HAP-1 (cell line): Measurements from ENCODE around the gene TMOD2.

Experiments
- DNase-seq, 2 experiments: peaks; one replicate each; pipeline ENCODE4 v3.0.0-alpha.2; 2016 to 2020; ENCODE audit warnings: low spot score in 2 of 2
- H3K27me3 ChIP-seq: fragments of 250-450 bp; sonication (Bioruptor Pico); 2 replicates; pipeline ENCODE4 v1.5.1; 2020; ENCODE audit warnings: low read depth, mild to moderate bottlenecking, moderate library complexity
- H3K36me3 ChIP-seq: fragments of 250-450 bp; sonication (Bioruptor Pico); replicated peaks from 2 replicates; pipeline ENCODE4 v1.5.1; 2020; ENCODE audit warnings: mild to moderate bottlenecking
- H3K4me1 ChIP-seq: fragments of 250-450 bp; sonication (Bioruptor Pico); 2 replicates; pipeline ENCODE4 v1.5.1; 2020; ENCODE audit warnings: mild to moderate bottlenecking
- H3K4me3 ChIP-seq: fragments of 250-450 bp; sonication (Bioruptor Pico); 2 replicates; pipeline ENCODE4 v1.5.1; 2020; ENCODE audit warnings: mild to moderate bottlenecking, moderate library complexity
- H3K9me3 ChIP-seq: fragments of 250-450 bp; sonication (Bioruptor Pico); 2 replicates; pipeline ENCODE4 v1.5.1; 2020; ENCODE audit warnings: mild to moderate bottlenecking, moderate library complexity
- in situ Hi-C: fragments of 300-500 bp; cut with MboI; formaldehyde crosslinking; loops from 3 replicates; pipeline ENCODE4 v1.14.3; 2020; ENCODE audit warnings: low sequenced_read_pairs, inconsistent platforms, mixed read lengths

Gene TMOD2

GRCh38 chr15:51749307-51749706 is 2.1 kb upstream of the TMOD2 start:
- no peaks in the 10 kb centered on the region for H3K36me3 ChIP-seq
- H3K4me3 ChIP-seq, result no peak overlapping the region
- peaks cover 27% of the 10 kb centered on the region for H3K27me3 ChIP-seq
- no peaks in the 10 kb centered on the region for H3K9me3 ChIP-seq
- no peak for DNase-seq
- in situ Hi-C loops, result no loop called here
- peaks cover 7% of the 10 kb centered on the region; the same call in 1 of the 2 replicates for H3K4me1 ChIP-seq

GRCh38 chr15:51750186-51750585 is 1.2 kb upstream of the TMOD2 start:
- in situ Hi-C loops, result no loop called here
- no peak for DNase-seq
- Histone ChIP-seq H3K36me3 (no peaks in the 10 kb centered on the region), H3K4me1 (peaks cover 7% of the 10 kb centered on the region; the same call in 1 of the 2 replicates), H3K27me3 (peaks cover 25% of the 10 kb centered on the region), H3K4me3 (no peak overlapping the region), H3K9me3 (no peaks in the 10 kb centered on the region)

DNA sequence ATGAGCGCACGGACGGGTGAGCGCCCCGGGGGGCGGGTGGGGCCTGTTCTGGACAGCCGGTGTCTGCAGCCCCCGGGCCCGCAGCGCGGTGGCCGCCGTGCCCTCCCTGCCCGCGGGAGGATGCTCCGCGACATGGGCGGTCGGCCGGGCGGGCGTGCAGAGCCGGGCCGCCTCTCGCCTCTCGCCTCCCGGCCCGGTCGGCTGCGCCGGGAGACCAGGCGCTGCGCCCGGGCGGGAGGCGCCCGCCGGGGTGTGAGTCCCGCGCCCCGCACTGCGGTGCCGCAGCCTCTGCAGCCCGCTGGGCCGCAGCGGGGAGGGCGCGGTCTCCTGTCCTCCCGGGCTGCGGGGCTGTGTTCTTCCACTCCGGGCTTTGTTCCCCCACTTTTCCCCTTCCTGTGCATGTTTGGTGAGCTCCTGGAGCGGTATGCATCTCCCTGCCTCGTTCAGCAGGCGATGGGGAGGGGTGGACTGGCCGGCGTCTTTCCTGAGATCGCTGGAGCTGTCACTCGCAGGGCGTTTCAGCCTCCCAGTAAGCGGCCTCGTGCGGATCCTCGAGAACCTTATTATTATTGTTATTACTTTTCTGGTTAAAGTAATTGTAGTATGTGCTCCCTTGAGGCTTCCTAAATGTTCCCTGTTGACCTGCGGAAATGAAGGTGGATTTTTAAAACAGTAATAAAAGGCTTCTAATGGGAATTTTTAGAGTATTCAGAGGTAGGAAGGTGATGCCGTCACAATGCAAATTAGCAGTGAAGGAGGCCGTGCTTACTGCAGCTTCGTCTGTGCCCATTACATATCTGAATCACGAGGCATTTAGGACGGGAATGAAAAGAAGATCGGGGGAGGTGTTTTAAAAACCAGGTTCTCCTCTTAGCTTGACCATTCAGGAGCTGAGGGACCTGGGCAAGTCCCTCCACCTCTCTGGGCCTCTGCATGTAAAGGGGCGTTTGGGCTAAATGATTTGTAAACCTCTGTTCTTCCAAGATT is 593 bp downstream of the TMOD2 start:
- peak overlapping the region; percentile 46 for H3K4me3 ChIP-seq
- no peaks in the 10 kb centered on the region for H3K36me3 ChIP-seq
- H3K4me1 ChIP-seq, result peaks cover 7% of the 10 kb centered on the region; the same call in 1 of the 2 replicates
- in situ Hi-C loops, result no loop called here
- H3K9me3 ChIP-seq, result no peaks in the 10 kb centered on the region
- H3K27me3 ChIP-seq, result peaks cover 11% of the 10 kb centered on the region
- peak; percentile 22 to 65 for DNase-seq

DNA sequence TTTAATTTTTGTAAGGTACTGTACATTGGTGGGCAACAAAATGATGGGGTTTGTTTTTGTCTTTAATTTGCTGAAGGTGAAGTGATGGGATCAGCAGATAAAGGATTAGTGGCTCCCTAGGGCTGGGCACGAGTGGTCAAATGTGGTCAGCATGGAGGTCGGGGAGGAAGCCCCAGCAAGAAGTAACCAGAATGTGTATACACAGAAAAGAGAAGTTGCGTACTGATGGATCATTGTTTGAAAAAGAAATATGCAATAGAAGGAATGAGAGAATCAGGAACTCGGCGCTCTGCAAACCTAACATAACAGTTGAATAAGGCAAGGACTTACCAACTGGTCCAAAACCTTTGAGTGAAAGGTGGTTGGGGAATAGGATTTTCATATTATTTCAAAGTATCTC is 1.5 kb downstream of the TMOD2 start:
- Histone ChIP-seq H3K27me3 (peaks cover 11% of the 10 kb centered on the region), H3K4me3 (peak overlapping the region; percentile 46; the same call in 1 of the 2 replicates), H3K9me3 (no peaks in the 10 kb centered on the region), H3K36me3 (no peaks in the 10 kb centered on the region), H3K4me1 (peaks cover 7% of the 10 kb centered on the region; the same call in 1 of the 2 replicates)
- DNase-seq, result no peak
- in situ Hi-C loops, result no loop called here

- H3K4me1 ChIP-seq, result peaks cover 7% of the 10 kb centered on the region; the same call in 1 of the 2 replicates
- in situ Hi-C loops, result no loop called here
Measured at GRCh38 chr15:51754267-51754666, 2.9 kb downstream of the TMOD2 start.

GRCh38 chr15:51755790-51756189 is 4.4 kb downstream of the TMOD2 start:
- Histone ChIP-seq H3K36me3 (no peaks in the 10 kb centered on the region), H3K4me1 (peaks cover 7% of the 10 kb centered on the region; the same call in 1 of the 2 replicates), H3K4me3 (no peak overlapping the region), H3K9me3 (no peaks in the 10 kb centered on the region), H3K27me3 (peaks cover 4% of the 10 kb centered on the region)
- in situ Hi-C loops, result no loop called here
- DNase-seq, result no peak

More at GRCh38 chr15:51754267-51754666, 2.9 kb downstream of the TMOD2 start:
- no peaks in the 10 kb centered on the region for H3K9me3 ChIP-seq
- no peak overlapping the region for H3K4me3 ChIP-seq
- peaks cover 6% of the 10 kb centered on the region for H3K27me3 ChIP-seq
- no peaks in the 10 kb centered on the region for H3K36me3 ChIP-seq
- DNase-seq, result no peak

DNA sequence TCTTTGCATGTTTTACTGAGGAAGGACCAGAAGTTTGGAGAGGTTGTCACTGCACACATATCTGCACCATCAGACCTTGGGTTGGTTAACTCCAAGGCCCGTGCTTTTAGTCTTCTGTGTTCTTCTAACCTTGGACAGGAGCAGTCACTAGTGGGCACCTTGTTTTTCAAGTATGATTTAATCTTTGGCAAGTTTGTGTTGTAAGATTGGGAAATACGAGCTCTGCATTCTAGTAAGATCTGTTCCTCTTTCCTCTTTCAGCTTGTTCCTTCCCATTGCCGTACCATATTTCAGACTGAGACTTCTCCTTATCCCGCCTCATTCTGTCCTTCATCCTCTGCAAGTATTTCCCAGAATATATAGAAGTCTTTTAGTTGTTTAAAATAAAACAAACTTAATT is 5.1 kb downstream of the TMOD2 start:
- Histone ChIP-seq H3K9me3 (no peaks in the 10 kb centered on the region), H3K4me1 (peaks cover 7% of the 10 kb centered on the region; the same call in 1 of the 2 replicates), H3K36me3 (no peaks in the 10 kb centered on the region), H3K27me3 (no peaks in the 10 kb centered on the region), H3K4me3 (no peak overlapping the region)
- no peak for DNase-seq
- in situ Hi-C loops, result no loop called here

DNA sequence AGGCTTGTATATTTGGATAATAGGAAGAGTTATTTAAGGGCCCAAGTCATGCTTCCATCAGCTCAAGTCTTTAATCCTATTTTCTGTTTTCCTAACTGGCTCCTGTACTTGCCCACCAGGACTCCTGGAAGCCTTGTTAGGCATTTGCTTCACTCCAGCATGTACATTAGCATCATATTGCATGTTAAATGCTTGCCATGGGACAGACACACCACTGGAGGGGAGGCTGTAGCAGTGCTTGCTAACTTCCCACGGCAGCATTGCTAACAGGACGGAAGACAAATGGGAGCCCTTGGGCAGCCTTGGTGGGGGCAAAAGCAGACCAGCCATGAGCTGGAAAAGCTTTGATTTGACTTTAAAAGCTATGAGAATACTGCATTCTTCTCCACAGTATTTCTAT is 6.1 kb downstream of the TMOD2 start:
- H3K27me3 ChIP-seq, result no peaks in the 10 kb centered on the region
- in situ Hi-C loops, result no loop called here
- peaks cover 6% of the 10 kb centered on the region; the same call in 1 of the 2 replicates for H3K4me1 ChIP-seq
- DNase-seq, result no peak
- no peaks in the 10 kb centered on the region for H3K9me3 ChIP-seq
- H3K36me3 ChIP-seq, result no peaks in the 10 kb centered on the region
- no peak overlapping the region for H3K4me3 ChIP-seq

DNA sequence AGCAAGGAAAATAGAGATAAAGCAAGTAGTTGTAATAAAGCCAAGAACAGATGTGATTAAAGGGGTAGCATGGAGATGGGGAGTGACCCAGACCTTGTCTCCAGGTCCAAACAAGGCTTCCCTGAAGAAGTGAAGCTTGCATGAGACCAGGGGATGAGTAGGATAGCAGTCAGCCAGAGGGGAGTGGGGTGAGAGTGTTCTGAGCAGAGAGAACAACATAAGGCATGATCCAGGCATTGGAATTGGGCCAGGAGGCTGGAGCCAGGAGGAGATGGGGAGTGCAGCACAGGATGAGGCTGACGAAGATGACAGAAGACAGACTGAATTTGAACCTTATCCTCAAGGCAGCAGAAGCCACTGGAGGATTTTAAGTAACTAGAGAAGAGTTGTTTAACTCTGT is 7.2 kb downstream of the TMOD2 start:
- Histone ChIP-seq H3K9me3 (no peaks in the 10 kb centered on the region), H3K4me1 (no peaks in the 10 kb centered on the region; the same call in 1 of the 2 replicates), H3K27me3 (no peaks in the 10 kb centered on the region), H3K36me3 (no peaks in the 10 kb centered on the region), H3K4me3 (no peak overlapping the region)
- in situ Hi-C loops, result no loop called here
- DNase-seq, result no peak

DNA sequence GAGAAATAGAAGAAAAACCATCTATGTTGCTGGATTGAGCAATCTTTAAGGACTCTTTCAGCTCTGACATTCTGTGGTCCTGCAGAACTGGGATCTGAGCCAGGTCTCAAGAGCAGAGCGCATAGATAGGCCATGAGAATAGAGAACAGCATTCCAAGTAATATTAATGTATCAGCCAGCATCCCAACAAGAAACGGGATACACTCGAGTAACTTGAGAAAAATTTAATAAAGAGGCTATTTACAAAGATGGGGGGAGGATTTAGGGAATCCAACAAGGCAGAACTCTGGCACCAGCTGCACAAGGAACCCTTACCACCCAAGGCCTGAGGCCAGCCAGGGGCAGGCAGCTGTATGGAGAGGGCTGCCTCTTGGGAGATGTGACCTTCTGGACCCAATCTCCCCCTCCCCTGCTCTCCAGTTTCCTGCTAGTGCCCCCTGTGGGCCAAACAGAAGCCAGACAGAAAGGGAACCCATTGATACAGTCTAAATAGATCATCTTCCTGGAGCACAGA is 8.2 kb downstream of the TMOD2 start:
- Histone ChIP-seq H3K36me3 (no peaks in the 10 kb centered on the region), H3K9me3 (no peaks in the 10 kb centered on the region), H3K27me3 (no peaks in the 10 kb centered on the region), H3K4me3 (no peak overlapping the region), H3K4me1 (no peaks in the 10 kb centered on the region; the same call in 1 of the 2 replicates)
- in situ Hi-C loops, result no loop called here
- DNase-seq, result no peak

- Histone ChIP-seq H3K36me3 (no peaks in the 10 kb centered on the region), H3K27me3 (no peaks in the 10 kb centered on the region), H3K9me3 (no peaks in the 10 kb centered on the region), H3K4me3 (no peak overlapping the region), H3K4me1 (peaks cover 6% of the 10 kb centered on the region)
- in situ Hi-C loops, result no loop called here
- no peak for DNase-seq
Measured at GRCh38 chr15:51760805-51761204, 9.4 kb downstream of the TMOD2 start.

GRCh38 chr15:51765751-51766150 is 14.4 kb downstream of the TMOD2 start:
- no peaks in the 10 kb centered on the region for H3K27me3 ChIP-seq
- H3K4me3 ChIP-seq, result no peak overlapping the region
- in situ Hi-C loops, result no loop called here
- H3K9me3 ChIP-seq, result no peaks in the 10 kb centered on the region
- peak in 1 of 2 experiments; percentile 18 for DNase-seq
- peaks cover 10% of the 10 kb centered on the region for H3K4me1 ChIP-seq
- H3K36me3 ChIP-seq, result peaks cover 6% of the 10 kb centered on the region

- Histone ChIP-seq H3K9me3 (no peaks in the 10 kb centered on the region), H3K36me3 (peaks cover 6% of the 10 kb centered on the region), H3K27me3 (no peaks in the 10 kb centered on the region), H3K4me1 (peaks cover 10% of the 10 kb centered on the region), H3K4me3 (no peak overlapping the region)
- in situ Hi-C loops, result no loop called here
- DNase-seq, result no peak
Measured at GRCh38 chr15:51766341-51766740, 14.9 kb downstream of the TMOD2 start.

- DNase-seq, result no peak
- Histone ChIP-seq H3K36me3 (peaks cover 6% of the 10 kb centered on the region), H3K27me3 (no peaks in the 10 kb centered on the region), H3K4me1 (peaks cover 10% of the 10 kb centered on the region), H3K9me3 (no peaks in the 10 kb centered on the region), H3K4me3 (no peak overlapping the region)
- in situ Hi-C loops, result no loop called here
Measured at GRCh38 chr15:51768018-51768417, 16.6 kb downstream of the TMOD2 start.
